ENCODE measurements around the gene CACNA1D. TPM values are rescaled to one million over a fixed set of nuclear protein-coding genes. Genes with fewer than 3 reads are reported as not detected.
"Not testable (repeated sequence)": the region's sequence is repeated elsewhere in the genome, so short reads cannot be mapped to it uniquely, and the experiment has no call there.

CACNA1D gene
- total RNA-seq: 1 to 10 TPM in 2 of 4 donors, under 1 TPM in 2; 0.75 to 2.5 (median 1.2) TPM

GRCh38 chr3:53493963-53494791 is at the start of gene CACNA1D:
Gene CACNA1D (plus strand): TSS chr3:53494611. CDS start chr3:53495167, 556 bp downstream.
- H3K9me3 ChIP-seq: no peaks in the 10 kb centered on the region
- peak; percentile 50 for DNase-seq (ENCODE audit: extremely low spot score)
- no peaks in the 10 kb centered on the region for H3K36me3 ChIP-seq
- peaks cover 0 to 25% (median 8%) of the 10 kb centered on the region in 4 donors for H3K27me3 ChIP-seq
- 2% methylated on average over 12 of the region's 122 CpGs for WGBS
- H3K4me3 ChIP-seq: peak within 1 kb of the TSS; percentile 54 to 69 (median 60)
- peak within 1 kb of the TSS in 2 of 4 donors; percentile 19 to 26 for H3K27ac ChIP-seq (replicated peaks in 1 of 4)
- peaks cover 18 to 48% (median 47%) of the 10 kb centered on the region in 4 donors for H3K4me1 ChIP-seq
- TF ChIP-seq EP300 (IDR thresholded peaks at IDR 0.05) (no peak), POLR2AphosphoS5 (IDR thresholded peaks at IDR 0.05) (no peak), POLR2A (IDR thresholded peaks at IDR 0.05; ENCODE audit: low read depth) (no peak), CTCF (IDR thresholded peaks at IDR 0.05) (no peak)
- intact Hi-C loops (cut with DNase I): no loop called here

DNA sequence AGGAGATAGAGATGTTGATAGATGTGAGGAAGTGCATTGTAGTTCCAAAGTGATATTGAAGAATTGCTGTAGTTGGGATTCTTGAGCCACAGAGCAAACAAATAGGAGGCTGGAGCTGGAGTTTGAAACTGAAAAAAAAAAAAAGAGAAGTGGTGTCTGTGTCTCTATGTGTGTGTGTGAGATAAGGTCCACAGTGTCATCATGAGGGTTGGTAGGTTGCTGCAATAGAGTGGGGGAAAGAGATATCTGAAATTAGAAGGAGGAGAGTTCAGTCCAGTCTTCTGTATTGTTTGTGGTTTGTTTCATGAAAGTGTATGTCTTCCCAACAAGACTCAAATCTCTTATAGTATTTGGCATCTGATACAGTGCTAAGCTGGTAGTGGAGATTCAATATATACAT is 37.3 kb upstream of the CACNA1D start:
- TF ChIP-seq POLR2AphosphoS5 (IDR thresholded peaks at IDR 0.05) (no peak), CTCF (IDR thresholded peaks at IDR 0.05) (no peak), EP300 (IDR thresholded peaks at IDR 0.05) (no peak), POLR2A (IDR thresholded peaks at IDR 0.05; ENCODE audit: low read depth) (no peak)
- H3K27ac ChIP-seq (replicated peaks in 1 of 4): no peak overlapping the region
- intact Hi-C loops (cut with DNase I): no loop called here
- no peaks in the 10 kb centered on the region for H3K36me3 ChIP-seq
- no peak for DNase-seq (ENCODE audit: extremely low spot score)
- H3K9me3 ChIP-seq: no peaks in the 10 kb centered on the region
- no peaks in the 10 kb centered on the region for H3K4me1 ChIP-seq
- H3K27me3 ChIP-seq: no peaks in the 10 kb centered on the region
- no peak overlapping the region for H3K4me3 ChIP-seq

DNA sequence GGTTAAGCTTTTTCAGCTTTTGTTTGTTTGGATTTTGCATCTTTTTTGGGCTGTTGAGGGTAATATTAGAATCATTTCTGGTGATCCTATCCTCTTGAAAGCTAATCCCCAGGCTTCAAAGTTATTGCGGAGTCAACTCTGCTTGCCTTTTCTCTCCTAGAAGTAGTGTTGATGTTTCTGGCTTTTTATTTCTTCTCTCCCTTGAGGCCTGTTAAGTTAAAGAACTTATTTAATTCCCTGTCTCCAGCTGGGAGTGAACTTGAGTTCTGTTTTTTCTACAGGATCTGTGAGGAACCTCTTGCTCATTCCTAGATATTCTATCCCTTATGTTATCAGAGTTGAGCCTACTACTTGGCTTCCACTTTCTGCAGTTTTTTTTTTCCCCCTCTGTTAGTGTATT is 34.1 kb upstream of the CACNA1D start:
- Histone ChIP-seq H3K9me3 (peaks cover 0 to 11% (median 8%) of the 10 kb centered on the region in 4 donors), H3K4me3 (no peak overlapping the region), H3K27me3 (no peaks in the 10 kb centered on the region), H3K4me1 (no peaks in the 10 kb centered on the region), H3K27ac (replicated peaks in 1 of 4) (no peak overlapping the region), H3K36me3 (no peaks in the 10 kb centered on the region)
- WGBS: 81% methylated on average over 1 of the region's 1 CpG
- TF ChIP-seq EP300 (IDR thresholded peaks at IDR 0.05) (no peak), POLR2AphosphoS5 (IDR thresholded peaks at IDR 0.05) (no peak)
- intact Hi-C loops (cut with DNase I): no loop called here
- DNase-seq (ENCODE audit: extremely low spot score): no peak

GRCh38 chr3:53464424-53464823 is 30.0 kb upstream of the CACNA1D start:
- Histone ChIP-seq H3K4me3 (no peak overlapping the region), H3K4me1 (no peaks in the 10 kb centered on the region), H3K36me3 (no peaks in the 10 kb centered on the region), H3K9me3 (peaks cover 0 to 12% (median 11%) of the 10 kb centered on the region in 4 donors), H3K27me3 (no peaks in the 10 kb centered on the region), H3K27ac (replicated peaks in 1 of 4) (no peak overlapping the region)
- no peak for TF ChIP-seq EP300 (IDR thresholded peaks at IDR 0.05)
- TF ChIP-seq CTCF (IDR thresholded peaks at IDR 0.05): no peak
- TF ChIP-seq POLR2A (IDR thresholded peaks at IDR 0.05; ENCODE audit: low read depth): no peak
- TF ChIP-seq POLR2AphosphoS5 (IDR thresholded peaks at IDR 0.05): no peak
- WGBS: 90% methylated on average over 3 of the region's 3 CpGs
- no peak for DNase-seq (ENCODE audit: extremely low spot score)
- intact Hi-C loops (cut with DNase I): no loop called here

DNA sequence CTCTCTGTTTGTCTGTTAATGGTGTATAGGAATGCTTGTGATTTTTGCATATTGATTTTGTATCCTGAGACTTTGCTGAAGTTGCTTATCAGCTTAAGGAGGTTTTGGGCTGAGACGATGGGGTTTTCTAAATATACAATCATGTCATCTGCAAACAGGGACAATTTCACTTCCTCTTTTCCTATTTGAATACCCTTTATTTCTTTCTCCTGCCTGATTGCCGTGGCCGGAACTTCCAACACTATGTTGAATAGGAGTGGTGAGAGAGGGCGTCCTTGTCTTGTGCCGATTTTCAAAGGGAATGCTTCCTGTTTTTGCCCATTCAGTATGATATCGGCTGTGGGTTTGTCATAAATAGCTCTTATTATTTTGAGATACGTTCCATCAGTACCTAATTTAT is 24.7 kb upstream of the CACNA1D start:
- H3K36me3 ChIP-seq; H3K4me1 ChIP-seq; H3K27me3 ChIP-seq; intact Hi-C loops (cut with DNase I); DNase-seq (ENCODE audit: extremely low spot score); H3K4me3 ChIP-seq; H3K27ac ChIP-seq (replicated peaks in 1 of 4); H3K9me3 ChIP-seq: not testable (repeated sequence)
- 81% methylated on average over 7 of the region's 7 CpGs for WGBS

Data from esophagus muscularis mucosa (tissue), 4 donors.